ENCODE data around the gene TSPAN18. TPM values are rescaled to one million over a fixed set of nuclear protein-coding genes. Genes with fewer than 3 reads are reported as not detected.

Gene TSPAN18
- total RNA-seq, 4 donors from 2014 or later, result 27.7 to 70.1 (median 50.2) TPM

GRCh38 chr11:44964526-44965209 is 237.9 kb downstream of the TSPAN18 start:
- Histone ChIP-seq H3K4me1 (peaks cover 0 to 15% (median 7%) of the 10 kb centered on the region in 4 donors), H3K36me3 (no peaks in the 10 kb centered on the region), H3K9me3 (no peaks in the 10 kb centered on the region), H3K27me3 (no peaks in the 10 kb centered on the region), H3K27ac (replicated peaks in 1 of 4) (no peak overlapping the region), H3K4me3 (no peak overlapping the region)
- WGBS, result 88% methylated on average over 8 of the region's 9 CpGs
- TF ChIP-seq POLR2AphosphoS5 (IDR thresholded peaks at IDR 0.05) (no peak), POLR2A (IDR thresholded peaks at IDR 0.05; ENCODE audit: low read depth) (no peak), EP300 (IDR thresholded peaks at IDR 0.05) (no peak)
- TF ChIP-seq, protein P1, sequence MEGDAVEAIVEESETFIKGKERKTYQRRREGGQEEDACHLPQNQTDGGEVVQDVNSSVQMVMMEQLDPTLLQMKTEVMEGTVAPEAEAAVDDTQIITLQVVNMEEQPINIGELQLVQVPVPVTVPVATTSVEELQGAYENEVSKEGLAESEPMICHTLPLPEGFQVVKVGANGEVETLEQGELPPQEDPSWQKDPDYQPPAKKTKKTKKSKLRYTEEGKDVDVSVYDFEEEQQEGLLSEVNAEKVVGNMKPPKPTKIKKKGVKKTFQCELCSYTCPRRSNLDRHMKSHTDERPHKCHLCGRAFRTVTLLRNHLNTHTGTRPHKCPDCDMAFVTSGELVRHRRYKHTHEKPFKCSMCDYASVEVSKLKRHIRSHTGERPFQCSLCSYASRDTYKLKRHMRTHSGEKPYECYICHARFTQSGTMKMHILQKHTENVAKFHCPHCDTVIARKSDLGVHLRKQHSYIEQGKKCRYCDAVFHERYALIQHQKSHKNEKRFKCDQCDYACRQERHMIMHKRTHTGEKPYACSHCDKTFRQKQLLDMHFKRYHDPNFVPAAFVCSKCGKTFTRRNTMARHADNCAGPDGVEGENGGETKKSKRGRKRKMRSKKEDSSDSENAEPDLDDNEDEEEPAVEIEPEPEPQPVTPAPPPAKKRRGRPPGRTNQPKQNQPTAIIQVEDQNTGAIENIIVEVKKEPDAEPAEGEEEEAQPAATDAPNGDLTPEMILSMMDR (IDR thresholded peaks at IDR 0.05), result no peak
- intact Hi-C loops (cut with DNase I), result no loop called here
- no peak for DNase-seq (ENCODE audit: extremely low spot score)

GRCh38 chr11:44966694-44967093 is 239.9 kb downstream of the TSPAN18 start:
- TF ChIP-seq EP300 (IDR thresholded peaks at IDR 0.05) (no peak), POLR2AphosphoS5 (IDR thresholded peaks at IDR 0.05) (no peak)
- no peaks in the 10 kb centered on the region for H3K27me3 ChIP-seq
- intact Hi-C loops (cut with DNase I), result no loop called here
- H3K9me3 ChIP-seq, result no peaks in the 10 kb centered on the region
- H3K27ac ChIP-seq (replicated peaks in 1 of 4), result no peak overlapping the region
- no peak for DNase-seq (ENCODE audit: extremely low spot score)
- H3K36me3 ChIP-seq, result no peaks in the 10 kb centered on the region
- H3K4me1 ChIP-seq, result peaks cover 5 to 15% (median 7%) of the 10 kb centered on the region in 4 donors
- no peak overlapping the region for H3K4me3 ChIP-seq
- WGBS, result 69% methylated on average over 6 of the region's 6 CpGs

GRCh38 chr11:44967930-44968496 is 241.3 kb downstream of the TSPAN18 start:
- TF ChIP-seq EP300 (IDR thresholded peaks at IDR 0.05), result no peak
- no peak for TF ChIP-seq POLR2AphosphoS5 (IDR thresholded peaks at IDR 0.05)
- TF ChIP-seq POLR2A (IDR thresholded peaks at IDR 0.05; ENCODE audit: low read depth), result no peak
- TF ChIP-seq, protein P1 (IDR thresholded peaks at IDR 0.05), result no peak
- peaks cover 5 to 15% (median 7%) of the 10 kb centered on the region in 4 donors for H3K4me1 ChIP-seq
- H3K27me3 ChIP-seq, result no peaks in the 10 kb centered on the region
- H3K36me3 ChIP-seq, result no peaks in the 10 kb centered on the region
- 96% methylated on average over 3 of the region's 3 CpGs for WGBS
- intact Hi-C loops (cut with DNase I), result no loop called here
- no peak overlapping the region for H3K27ac ChIP-seq (replicated peaks in 1 of 4)
- no peaks in the 10 kb centered on the region for H3K9me3 ChIP-seq
- H3K4me3 ChIP-seq, result no peak overlapping the region
- no peak for DNase-seq (ENCODE audit: extremely low spot score)

- H3K4me1 ChIP-seq, result peaks cover 5 to 15% (median 7%) of the 10 kb centered on the region in 4 donors
- 74% methylated on average over 3 of the region's 3 CpGs for WGBS
- DNase-seq (ENCODE audit: extremely low spot score), result no peak
- no peaks in the 10 kb centered on the region for H3K36me3 ChIP-seq
- no peak for TF ChIP-seq POLR2AphosphoS5 (IDR thresholded peaks at IDR 0.05)
- no peak for TF ChIP-seq POLR2A (IDR thresholded peaks at IDR 0.05; ENCODE audit: low read depth)
- TF ChIP-seq, protein P1 (IDR thresholded peaks at IDR 0.05), result no peak
- no peak for TF ChIP-seq EP300 (IDR thresholded peaks at IDR 0.05)
- no peak overlapping the region for H3K27ac ChIP-seq (replicated peaks in 1 of 4)
- intact Hi-C loops (cut with DNase I), result no loop called here
- H3K27me3 ChIP-seq, result no peaks in the 10 kb centered on the region
- H3K9me3 ChIP-seq, result no peaks in the 10 kb centered on the region
- H3K4me3 ChIP-seq, result no peak overlapping the region
Measured at GRCh38 chr11:44968510-44968909, 241.7 kb downstream of the TSPAN18 start.

GRCh38 chr11:44969651-44970252 is 243.0 kb downstream of the TSPAN18 start:
- H3K9me3 ChIP-seq, result no peaks in the 10 kb centered on the region
- no peaks in the 10 kb centered on the region for H3K36me3 ChIP-seq
- no peak for DNase-seq (ENCODE audit: extremely low spot score)
- H3K27me3 ChIP-seq, result no peaks in the 10 kb centered on the region
- intact Hi-C loops (cut with DNase I), result no loop called here
- TF ChIP-seq, protein P1 (IDR thresholded peaks at IDR 0.05), result no peak
- TF ChIP-seq POLR2AphosphoS5 (IDR thresholded peaks at IDR 0.05) (no peak), EP300 (IDR thresholded peaks at IDR 0.05) (no peak), POLR2A (IDR thresholded peaks at IDR 0.05; ENCODE audit: low read depth) (no peak)
- H3K4me3 ChIP-seq, result no peak overlapping the region
- no peak overlapping the region for H3K27ac ChIP-seq (replicated peaks in 1 of 4)
- H3K4me1 ChIP-seq, result peaks cover 5 to 15% (median 7%) of the 10 kb centered on the region in 4 donors
- WGBS, result 93% methylated on average over 11 of the region's 12 CpGs
